OCI-LY1 (cell line): ENCODE results near the gene ETV6.

Experiments
- EZH2 ChIP-seq: fragments of 200-600 bp; sonication (generic), shearing (Covaris generic); IDR thresholded peaks from 2 replicates; pipeline ENCODE4 v1.8.0; 2017; ENCODE audit warnings: borderline replicate concordance, mixed run types, mild to moderate bottlenecking, antibody characterized with exemption, low read length, moderate library complexity, mixed read lengths
- TF ChIP-seq, protein P1 (sequence below): fragments of 200-600 bp; sonication (generic), shearing (Covaris generic); IDR thresholded peaks from 2 replicates; pipeline ENCODE4 v1.5.1; 2017; ENCODE audit warnings: mild to moderate bottlenecking, antibody characterized with exemption, low read length, moderate library complexity, mixed read lengths

DNA sequence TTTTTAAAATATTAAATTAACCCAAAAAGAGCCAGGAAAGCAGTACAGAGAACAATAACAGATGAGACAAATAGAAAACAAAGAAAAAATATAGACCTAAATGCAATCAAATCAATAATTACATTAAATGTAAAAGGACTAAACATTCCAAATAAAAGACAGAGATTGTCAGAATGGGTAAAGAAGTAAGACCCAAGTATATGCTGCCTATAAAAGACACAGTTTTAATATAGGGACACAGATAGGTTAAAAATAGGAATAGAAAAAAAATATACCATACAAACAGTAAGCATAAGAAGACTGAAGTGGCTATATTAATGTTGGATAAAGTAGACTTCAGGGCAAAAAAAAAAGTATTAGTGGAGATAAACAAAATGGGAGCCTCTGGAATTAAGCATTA, 258.2 kb downstream of the ETV6 start:
- TF ChIP-seq, protein P1, sequence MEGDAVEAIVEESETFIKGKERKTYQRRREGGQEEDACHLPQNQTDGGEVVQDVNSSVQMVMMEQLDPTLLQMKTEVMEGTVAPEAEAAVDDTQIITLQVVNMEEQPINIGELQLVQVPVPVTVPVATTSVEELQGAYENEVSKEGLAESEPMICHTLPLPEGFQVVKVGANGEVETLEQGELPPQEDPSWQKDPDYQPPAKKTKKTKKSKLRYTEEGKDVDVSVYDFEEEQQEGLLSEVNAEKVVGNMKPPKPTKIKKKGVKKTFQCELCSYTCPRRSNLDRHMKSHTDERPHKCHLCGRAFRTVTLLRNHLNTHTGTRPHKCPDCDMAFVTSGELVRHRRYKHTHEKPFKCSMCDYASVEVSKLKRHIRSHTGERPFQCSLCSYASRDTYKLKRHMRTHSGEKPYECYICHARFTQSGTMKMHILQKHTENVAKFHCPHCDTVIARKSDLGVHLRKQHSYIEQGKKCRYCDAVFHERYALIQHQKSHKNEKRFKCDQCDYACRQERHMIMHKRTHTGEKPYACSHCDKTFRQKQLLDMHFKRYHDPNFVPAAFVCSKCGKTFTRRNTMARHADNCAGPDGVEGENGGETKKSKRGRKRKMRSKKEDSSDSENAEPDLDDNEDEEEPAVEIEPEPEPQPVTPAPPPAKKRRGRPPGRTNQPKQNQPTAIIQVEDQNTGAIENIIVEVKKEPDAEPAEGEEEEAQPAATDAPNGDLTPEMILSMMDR, result no peak
- no peak for TF ChIP-seq EZH2
